Measurements from ENCODE around the gene LITAFD.

Gene LITAFD

DNA sequence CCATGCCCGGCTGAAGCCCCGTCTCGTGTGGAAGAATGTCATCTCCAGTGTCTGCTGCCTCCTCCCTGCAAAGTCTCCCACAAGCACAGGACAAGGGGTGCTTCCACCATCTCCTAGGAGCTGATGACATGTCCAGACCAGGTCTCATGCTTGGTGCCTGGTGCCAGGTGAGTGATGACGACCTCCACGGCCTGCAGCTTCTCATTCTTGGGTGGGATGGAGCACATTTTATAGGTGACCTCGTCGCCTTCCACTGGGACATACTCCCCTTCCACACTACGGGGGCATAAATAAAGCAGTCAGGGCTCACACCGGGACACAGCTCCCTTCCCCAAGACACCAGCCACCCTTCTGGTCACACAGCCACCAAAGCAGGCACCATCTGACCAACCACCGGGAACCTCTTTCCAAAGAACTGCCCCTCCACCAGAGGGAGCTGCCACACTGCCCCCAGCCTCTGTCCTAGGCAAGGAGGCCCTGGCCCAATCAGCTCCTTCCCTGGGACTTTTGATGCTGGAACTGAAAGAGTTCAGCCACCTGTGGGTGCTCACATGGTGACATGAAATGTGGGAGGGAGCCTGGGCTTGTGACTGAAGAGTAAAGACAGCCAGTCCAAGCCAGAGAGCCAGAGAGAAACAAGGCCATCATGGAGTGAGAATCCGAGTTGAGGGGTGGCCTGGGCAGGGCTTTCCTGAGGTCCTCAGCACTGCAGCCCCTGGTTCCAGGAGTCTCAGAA is 26.9 kb upstream of the LITAFD start:
- H3K36me3 ChIP-seq (ENCODE audit: control insufficient read depth, insufficient read depth, low read length): peaks cover 27% of the 10 kb centered on the region
- no peak for DNase-seq (ENCODE audit: low read depth, low spot score)

DNA sequence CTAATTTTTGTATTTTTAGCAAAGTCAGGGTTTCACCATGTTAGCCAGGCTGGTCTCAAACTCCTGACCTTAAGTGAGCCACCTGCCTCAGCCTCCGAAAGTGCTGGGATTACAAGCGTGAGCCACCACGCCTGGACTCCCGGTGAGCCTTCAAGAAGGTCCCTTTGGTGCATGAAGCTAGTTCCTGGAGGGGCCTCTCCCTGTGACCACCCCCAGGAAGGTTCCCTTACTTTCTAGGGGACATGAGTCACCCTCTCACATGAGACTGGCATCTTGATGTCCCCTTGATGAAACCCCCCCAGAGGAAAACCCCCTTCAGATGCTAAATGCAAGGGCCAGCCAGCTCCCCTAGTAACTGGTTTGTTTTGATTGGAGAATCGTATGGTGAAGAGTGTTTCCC is 26.2 kb upstream of the LITAFD start:
- Histone ChIP-seq H3K36me3 (ENCODE audit: control insufficient read depth, insufficient read depth, low read length) (peaks cover 27% of the 10 kb centered on the region), H3K27me3 (ENCODE audit: control insufficient read depth, insufficient read depth, low read length) (no peaks in the 10 kb centered on the region), H3K9me3 (ENCODE audit: control insufficient read depth, insufficient read depth, low read length) (no peaks in the 10 kb centered on the region), H3K4me3 (ENCODE audit: low read length) (no peak overlapping the region), H3K27ac (ENCODE audit: low read length) (no peak overlapping the region), H3K4me1 (ENCODE audit: control insufficient read depth, insufficient read depth, low read length) (peaks cover 2% of the 10 kb centered on the region; the same call in 1 of the 2 replicates)
- WGBS (ENCODE audit: insufficient coverage, insufficient read length): no CpG with 5 or more reads among the region's 5 CpGs
- no peak for DNase-seq (ENCODE audit: low read depth, low spot score)

More for the DNA sequence above, 26.9 kb upstream of the LITAFD start:
- Histone ChIP-seq H3K27me3 (ENCODE audit: control insufficient read depth, insufficient read depth, low read length) (no peaks in the 10 kb centered on the region), H3K27ac (ENCODE audit: low read length) (no peak overlapping the region), H3K4me1 (ENCODE audit: control insufficient read depth, insufficient read depth, low read length) (peaks cover 2% of the 10 kb centered on the region; the same call in 1 of the 2 replicates), H3K4me3 (ENCODE audit: low read length) (no peak overlapping the region), H3K9me3 (ENCODE audit: control insufficient read depth, insufficient read depth, low read length) (no peaks in the 10 kb centered on the region)
- no CpG with 5 or more reads among the region's 11 CpGs for WGBS (ENCODE audit: insufficient coverage, insufficient read length)

DNA sequence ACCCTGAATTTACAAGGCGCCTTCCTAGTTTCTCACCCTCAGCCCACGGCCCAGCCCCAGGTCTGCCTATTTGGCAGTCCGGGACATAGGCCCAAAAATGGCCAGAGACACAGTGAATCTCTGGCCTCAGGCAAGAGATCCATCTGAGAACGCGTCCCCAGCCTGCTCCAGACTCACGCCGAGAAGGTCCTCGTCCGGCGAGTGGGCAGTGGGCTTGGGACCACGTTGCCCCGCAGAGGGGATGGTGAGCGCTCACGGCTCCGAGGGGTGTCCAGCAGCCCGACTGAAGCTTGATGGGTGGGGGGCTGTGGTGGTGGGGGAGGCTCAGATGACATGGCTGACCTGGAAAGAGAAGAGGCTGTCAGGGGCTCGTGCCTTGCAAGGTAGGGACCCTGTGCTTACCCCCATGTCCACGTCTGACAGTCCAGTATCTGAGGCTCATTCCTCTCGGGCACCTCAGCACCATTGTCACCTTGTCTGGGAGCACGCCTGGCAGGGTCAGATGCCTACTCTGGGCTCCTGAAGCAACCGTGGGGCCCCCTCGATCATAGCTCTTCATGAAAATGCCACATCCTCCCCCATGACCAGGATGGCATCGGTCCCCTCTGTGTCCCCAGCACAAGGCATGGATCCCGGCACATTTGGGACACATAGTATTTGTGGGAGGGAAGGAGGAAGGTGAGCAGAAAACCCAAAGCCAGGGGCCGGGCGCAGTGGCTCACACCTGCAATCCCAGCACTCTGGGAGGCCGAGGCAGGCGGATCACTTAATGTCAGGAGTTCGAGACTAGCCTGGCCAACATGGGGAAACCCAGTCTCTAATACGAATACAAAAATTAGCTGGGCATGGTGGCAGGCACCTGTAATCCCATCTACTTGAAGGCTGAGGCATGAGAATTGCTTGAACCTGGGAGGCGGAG is 22.9 kb upstream of the LITAFD start:
- H3K4me1 ChIP-seq (ENCODE audit: control insufficient read depth, insufficient read depth, low read length): peaks cover 8% of the 10 kb centered on the region
- WGBS (ENCODE audit: insufficient coverage, insufficient read length): no CpG with 5 or more reads among the region's 31 CpGs
- DNase-seq (ENCODE audit: low read depth, low spot score): no peak
- H3K27ac ChIP-seq (ENCODE audit: low read length): no peak overlapping the region
- H3K27me3 ChIP-seq (ENCODE audit: control insufficient read depth, insufficient read depth, low read length): no peaks in the 10 kb centered on the region
- no peaks in the 10 kb centered on the region for H3K9me3 ChIP-seq (ENCODE audit: control insufficient read depth, insufficient read depth, low read length)
- H3K36me3 ChIP-seq (ENCODE audit: control insufficient read depth, insufficient read depth, low read length): peaks cover 32% of the 10 kb centered on the region
- no peak overlapping the region for H3K4me3 ChIP-seq (ENCODE audit: low read length)

GRCh38 chr16:8859913-8860881 is 22.0 kb upstream of the LITAFD start:
- no CpG with 5 or more reads among the region's 25 CpGs for WGBS (ENCODE audit: insufficient coverage, insufficient read length)
- Histone ChIP-seq H3K4me3 (ENCODE audit: low read length) (no peak overlapping the region), H3K27ac (ENCODE audit: low read length) (no peak overlapping the region), H3K9me3 (ENCODE audit: control insufficient read depth, insufficient read depth, low read length) (no peaks in the 10 kb centered on the region), H3K4me1 (ENCODE audit: control insufficient read depth, insufficient read depth, low read length) (peaks cover 13% of the 10 kb centered on the region), H3K36me3 (ENCODE audit: control insufficient read depth, insufficient read depth, low read length) (peaks cover 25% of the 10 kb centered on the region), H3K27me3 (ENCODE audit: control insufficient read depth, insufficient read depth, low read length) (no peaks in the 10 kb centered on the region)
- DNase-seq (ENCODE audit: low read depth, low spot score): no peak

DNA sequence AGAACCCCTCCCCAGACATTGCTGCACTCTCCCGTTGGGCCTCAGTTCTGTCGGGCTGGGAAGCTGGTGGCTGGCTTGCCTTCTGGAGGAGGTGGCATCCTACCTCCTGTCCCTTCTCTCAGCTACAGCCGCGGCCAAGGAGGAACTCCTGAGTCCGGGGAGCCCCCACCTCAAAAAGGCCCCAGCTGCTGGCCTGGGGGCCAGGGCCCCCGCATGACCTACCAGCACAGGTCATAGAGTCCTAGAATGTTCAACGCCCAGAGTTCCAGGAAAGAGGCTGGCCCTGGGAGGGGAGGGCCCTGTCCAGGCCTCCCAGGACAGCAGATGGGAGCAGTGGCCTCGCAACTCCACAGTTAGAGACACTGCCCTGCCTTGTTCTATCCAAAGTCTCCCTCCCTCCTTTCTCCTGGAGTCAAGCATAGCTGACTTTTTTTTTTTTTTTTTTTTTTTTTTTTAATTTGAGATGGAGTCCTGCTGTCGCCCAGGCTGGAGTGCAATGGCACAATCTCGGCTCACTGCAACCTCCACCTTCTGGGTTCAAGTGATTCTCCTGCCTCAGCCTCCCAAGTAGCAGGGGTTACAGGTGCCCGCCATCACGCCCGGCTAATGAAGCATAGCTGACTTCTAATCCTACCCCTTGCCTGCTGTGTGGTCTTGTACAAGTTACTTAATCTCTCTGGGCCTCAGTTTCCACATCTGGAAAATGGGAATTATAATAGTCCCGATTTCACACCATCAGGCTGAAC is 20.4 kb upstream of the LITAFD start:
- no peak for DNase-seq (ENCODE audit: low read depth, low spot score)
- Histone ChIP-seq H3K4me1 (ENCODE audit: control insufficient read depth, insufficient read depth, low read length) (peaks cover 16% of the 10 kb centered on the region), H3K27me3 (ENCODE audit: control insufficient read depth, insufficient read depth, low read length) (no peaks in the 10 kb centered on the region), H3K36me3 (ENCODE audit: control insufficient read depth, insufficient read depth, low read length) (peaks cover 21% of the 10 kb centered on the region), H3K9me3 (ENCODE audit: control insufficient read depth, insufficient read depth, low read length) (no peaks in the 10 kb centered on the region), H3K27ac (ENCODE audit: low read length) (no peak overlapping the region), H3K4me3 (ENCODE audit: low read length) (no peak overlapping the region)
- WGBS (ENCODE audit: insufficient coverage, insufficient read length): no CpG with 5 or more reads among the region's 14 CpGs

DNA sequence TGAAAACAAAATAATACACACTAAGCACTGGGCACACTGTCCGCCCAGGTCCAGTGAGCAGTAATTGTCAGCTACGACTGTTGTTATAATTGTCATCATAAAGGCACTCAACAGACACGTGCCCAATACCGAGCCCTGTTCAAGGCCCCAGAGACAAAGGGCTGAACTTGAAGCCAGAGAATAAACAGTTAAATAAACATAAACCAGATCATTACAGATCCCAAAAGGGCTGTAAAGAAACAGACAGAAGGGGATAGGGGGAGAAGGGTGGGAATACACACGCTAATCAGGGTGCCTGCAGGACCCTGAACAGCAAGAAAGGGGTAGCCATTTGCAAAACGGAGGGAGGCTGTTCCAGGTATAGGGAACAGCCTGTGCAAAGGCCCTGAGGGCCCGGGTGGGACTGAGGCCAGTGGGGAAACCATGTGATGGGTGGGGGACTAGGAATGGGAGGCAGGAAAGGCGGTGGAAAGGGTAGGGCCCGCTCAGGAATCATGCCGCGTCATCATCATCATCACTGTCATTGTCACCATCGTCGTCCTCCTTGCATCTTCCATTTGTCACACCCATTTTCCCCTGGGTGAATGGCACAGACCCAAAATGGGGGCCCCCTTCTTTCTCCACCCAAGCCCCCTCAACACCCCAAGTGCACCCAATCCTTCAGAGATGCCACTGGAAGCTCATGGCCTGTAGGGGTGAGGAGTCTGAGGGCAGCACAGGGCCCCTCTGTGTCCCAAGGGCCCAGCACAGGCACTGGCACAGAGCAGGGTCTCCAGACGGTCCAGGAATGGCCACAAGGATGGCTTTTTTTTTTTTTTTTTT is 19.6 kb upstream of the LITAFD start:
- Histone ChIP-seq H3K27me3 (ENCODE audit: control insufficient read depth, insufficient read depth, low read length) (no peaks in the 10 kb centered on the region), H3K9me3 (ENCODE audit: control insufficient read depth, insufficient read depth, low read length) (no peaks in the 10 kb centered on the region), H3K4me1 (ENCODE audit: control insufficient read depth, insufficient read depth, low read length) (peaks cover 16% of the 10 kb centered on the region), H3K36me3 (ENCODE audit: control insufficient read depth, insufficient read depth, low read length) (peaks cover 18% of the 10 kb centered on the region), H3K27ac (ENCODE audit: low read length) (no peak overlapping the region), H3K4me3 (ENCODE audit: low read length) (no peak overlapping the region)
- DNase-seq (ENCODE audit: low read depth, low spot score): no peak
- WGBS (ENCODE audit: insufficient coverage, insufficient read length): no CpG with 5 or more reads among the region's 14 CpGs

GRCh38 chr16:8863594-8864424 is 18.3 kb upstream of the LITAFD start:
- DNase-seq (ENCODE audit: low read depth, low spot score): no peak
- no CpG with 5 or more reads among the region's 17 CpGs for WGBS (ENCODE audit: insufficient coverage, insufficient read length)
- no peak overlapping the region for H3K4me3 ChIP-seq (ENCODE audit: low read length)
- peaks cover 15% of the 10 kb centered on the region for H3K4me1 ChIP-seq (ENCODE audit: control insufficient read depth, insufficient read depth, low read length)
- peaks cover 11% of the 10 kb centered on the region for H3K36me3 ChIP-seq (ENCODE audit: control insufficient read depth, insufficient read depth, low read length)
- no peaks in the 10 kb centered on the region for H3K9me3 ChIP-seq (ENCODE audit: control insufficient read depth, insufficient read depth, low read length)
- no peak overlapping the region for H3K27ac ChIP-seq (ENCODE audit: low read length)
- H3K27me3 ChIP-seq (ENCODE audit: control insufficient read depth, insufficient read depth, low read length): no peaks in the 10 kb centered on the region

GRCh38 chr16:8864480-8865110 is 17.6 kb upstream of the LITAFD start:
- H3K27ac ChIP-seq (ENCODE audit: low read length): no peak overlapping the region

More at GRCh38 chr16:8864480-8865110, 17.6 kb upstream of the LITAFD start:
- peaks cover 15% of the 10 kb centered on the region for H3K4me1 ChIP-seq (ENCODE audit: control insufficient read depth, insufficient read depth, low read length)
- H3K9me3 ChIP-seq (ENCODE audit: control insufficient read depth, insufficient read depth, low read length): no peaks in the 10 kb centered on the region
- DNase-seq (ENCODE audit: low read depth, low spot score): no peak
- peaks cover 5% of the 10 kb centered on the region; the same call in 1 of the 2 replicates for H3K36me3 ChIP-seq (ENCODE audit: control insufficient read depth, insufficient read depth, low read length)
- H3K27me3 ChIP-seq (ENCODE audit: control insufficient read depth, insufficient read depth, low read length): no peaks in the 10 kb centered on the region
- WGBS (ENCODE audit: insufficient coverage, insufficient read length): no CpG with 5 or more reads among the region's 13 CpGs
- no peak overlapping the region for H3K4me3 ChIP-seq (ENCODE audit: low read length)

Data from iPS DF 6.9 (cell line).